GM21825 (cell line): ENCODE measurements around the gene C10orf71.

Experiments
- ATAC-seq: cut with Tn5 transposase; IDR thresholded peaks from one replicate; pipeline ENCODE4 v1.9.1; 2021; ENCODE audit warnings: mild to moderate bottlenecking, moderate library complexity; ENCODE audit not compliant: unreplicated experiment

C10orf71 gene, protein sequence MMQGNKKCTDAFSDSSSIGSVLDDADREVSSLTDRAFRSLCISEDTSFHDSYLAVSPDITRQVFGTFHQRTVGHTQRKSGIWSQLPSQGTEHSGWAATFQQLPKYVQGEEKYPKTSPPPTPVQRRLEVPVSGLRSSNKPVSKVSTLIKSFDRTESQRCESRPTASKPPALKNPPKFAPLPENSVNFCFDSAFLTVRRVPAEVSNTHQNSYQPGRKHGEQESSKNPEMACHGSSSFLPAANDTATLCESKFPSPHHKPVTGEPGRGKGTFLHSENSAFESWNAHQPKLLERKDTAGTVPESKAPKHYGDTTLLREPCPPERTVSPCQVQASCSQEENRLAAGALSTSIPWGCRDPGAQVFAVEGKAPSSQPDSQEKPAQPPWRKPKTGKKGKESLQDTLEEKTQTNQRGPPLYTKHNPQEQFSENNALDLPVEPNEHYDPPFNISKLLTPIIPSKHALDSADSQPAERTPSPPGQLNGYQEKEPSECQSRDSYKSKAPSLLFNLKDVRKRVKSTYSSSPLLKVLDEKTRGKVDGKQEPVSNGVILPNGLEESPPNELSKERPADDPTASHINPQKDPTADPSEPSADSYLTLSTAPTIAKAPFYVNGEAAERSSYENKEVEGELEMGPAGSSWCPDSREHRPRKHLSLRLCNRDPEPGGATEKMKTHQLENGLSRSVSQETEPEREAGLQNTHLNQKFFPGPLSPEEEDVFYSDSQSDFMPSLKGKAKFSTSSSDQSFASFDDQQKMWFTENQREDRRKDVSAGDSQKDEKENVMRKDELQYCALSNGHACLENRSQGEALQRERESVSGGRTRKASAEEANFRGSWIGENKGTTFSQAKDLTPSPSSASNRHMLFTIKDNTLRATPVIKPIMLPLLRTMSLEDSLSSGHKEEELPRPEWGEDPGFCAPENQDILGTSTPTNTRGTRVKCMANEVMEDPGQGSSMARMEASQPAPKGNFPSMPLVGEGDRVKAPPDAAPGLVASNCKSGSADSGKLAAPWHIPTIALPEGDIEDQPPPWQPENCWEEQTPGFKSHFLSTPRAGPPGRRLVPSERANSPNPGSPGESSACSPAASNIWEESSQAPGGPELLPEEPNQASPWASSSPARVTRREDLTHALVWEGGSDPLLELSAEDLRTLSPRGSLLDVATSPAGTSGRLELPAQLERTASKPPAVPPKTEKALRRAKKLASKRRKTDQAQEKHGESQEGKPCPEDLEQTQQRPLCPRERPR (N-terminal part only)

DNA sequence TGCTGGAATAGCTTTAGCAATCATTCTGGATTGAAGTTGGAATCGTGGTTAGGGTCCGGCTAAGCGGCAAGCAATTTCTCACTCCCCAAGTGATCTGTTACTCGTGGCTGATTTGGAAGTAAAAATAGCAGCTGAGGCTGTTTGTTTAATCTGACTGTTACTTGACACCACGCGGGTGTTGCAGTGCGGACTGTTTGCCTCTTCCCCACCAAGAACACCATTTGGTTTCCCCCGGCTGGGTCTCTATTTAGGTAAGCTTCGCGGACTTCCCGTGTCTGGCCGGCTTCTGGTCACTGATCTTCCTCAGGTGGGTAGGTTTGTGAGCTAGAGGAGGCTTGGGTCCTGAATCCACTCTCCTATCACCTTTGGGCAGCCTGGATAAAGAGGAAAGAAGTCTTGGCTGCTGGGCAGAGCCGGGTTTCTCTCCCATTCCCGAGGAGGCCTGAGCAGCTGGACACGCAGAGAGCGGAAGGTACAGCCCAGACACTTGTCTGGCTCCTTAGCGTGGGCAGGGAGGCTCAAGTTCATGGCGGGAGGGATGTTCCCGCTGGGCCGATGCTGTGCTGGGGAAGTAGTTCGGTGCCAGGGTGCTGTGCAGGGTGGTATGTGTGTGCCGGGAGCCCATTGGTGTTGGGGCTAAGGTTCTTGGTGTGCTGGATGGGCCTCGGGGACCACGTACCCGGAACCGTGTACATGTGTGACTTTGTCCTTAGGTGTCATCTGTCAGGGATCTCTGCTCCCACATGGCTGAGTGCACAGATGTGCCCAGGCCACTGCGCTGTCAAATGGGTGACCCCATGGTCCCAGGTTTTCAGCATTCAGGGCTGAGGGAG, at the start of gene C10orf71:
Gene C10orf71, plus strand, starts transcription at position 188 of the 833 bp plus-strand sequence. CDS start 23,376 bp downstream, outside the sequence.
- ATAC-seq = no peak

GRCh38 chr10:49252313-49253034, 46.5 kb upstream of the C10orf71 start:
- no peak for ATAC-seq

GRCh38 chr10:49253340-49253906, 45.5 kb upstream of the C10orf71 start:
- no peak for ATAC-seq

DNA sequence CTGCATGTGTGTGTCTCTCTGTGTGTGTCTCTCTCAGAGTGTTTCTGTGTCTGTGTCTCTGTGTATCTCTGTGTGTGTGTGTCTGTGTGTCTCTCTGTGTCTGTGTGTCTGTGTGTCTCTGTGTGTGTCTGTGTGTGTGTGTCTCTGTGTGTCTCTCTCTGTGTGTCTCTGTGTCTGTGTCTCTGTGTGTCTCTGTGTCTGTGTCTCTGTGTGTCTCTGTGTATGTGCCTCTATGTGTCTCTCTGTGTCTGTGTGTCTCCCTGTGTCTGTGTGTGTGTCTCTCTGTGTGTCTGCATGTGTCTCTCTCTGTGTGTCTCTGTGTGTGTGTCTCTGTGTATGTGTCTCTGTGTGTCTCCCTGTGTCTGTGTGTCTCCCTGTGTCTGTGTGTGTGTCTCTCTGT, 44.8 kb upstream of the C10orf71 start:
- no peak for ATAC-seq

DNA sequence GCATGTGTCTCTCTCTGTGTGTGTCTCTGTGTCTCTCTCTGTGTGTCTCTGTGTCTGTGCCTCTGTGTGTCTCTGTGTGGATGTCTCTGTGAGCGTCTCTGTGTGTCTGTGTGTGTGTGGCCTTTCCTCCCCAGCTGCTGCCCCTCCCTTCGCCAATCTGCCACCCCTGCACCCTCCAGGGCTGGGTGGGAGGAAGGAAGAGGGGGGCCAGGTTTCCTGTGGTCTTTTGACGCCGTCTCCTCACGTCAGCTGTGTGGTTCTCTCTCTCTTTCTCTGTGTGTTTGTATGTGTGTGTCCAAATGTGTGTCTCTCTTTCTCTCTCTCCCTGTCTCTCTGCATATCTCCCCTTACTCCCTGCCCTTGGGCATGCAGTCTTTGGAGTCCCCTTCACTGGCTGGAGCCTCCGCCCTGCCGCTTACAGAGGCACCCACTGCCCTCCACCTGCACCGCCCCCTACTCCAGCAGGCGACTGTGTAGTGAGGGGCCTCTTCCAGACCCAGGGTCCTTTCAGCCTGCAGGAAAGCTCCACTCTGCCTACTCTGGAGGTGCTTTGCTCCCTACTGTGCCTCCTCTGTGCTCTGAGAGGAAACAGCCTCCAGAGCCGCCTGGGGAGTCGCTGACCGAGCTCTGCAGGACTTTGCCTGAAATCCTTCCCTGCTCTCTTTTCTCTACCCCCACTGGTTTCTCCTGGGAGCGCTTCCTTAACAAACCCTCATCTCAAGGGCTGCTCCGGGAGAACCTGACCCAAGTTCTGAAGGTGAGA, 44.2 kb upstream of the C10orf71 start:
- no peak for ATAC-seq

GRCh38 chr10:49255883-49256282, 43.1 kb upstream of the C10orf71 start:
- ATAC-seq = no peak

DNA sequence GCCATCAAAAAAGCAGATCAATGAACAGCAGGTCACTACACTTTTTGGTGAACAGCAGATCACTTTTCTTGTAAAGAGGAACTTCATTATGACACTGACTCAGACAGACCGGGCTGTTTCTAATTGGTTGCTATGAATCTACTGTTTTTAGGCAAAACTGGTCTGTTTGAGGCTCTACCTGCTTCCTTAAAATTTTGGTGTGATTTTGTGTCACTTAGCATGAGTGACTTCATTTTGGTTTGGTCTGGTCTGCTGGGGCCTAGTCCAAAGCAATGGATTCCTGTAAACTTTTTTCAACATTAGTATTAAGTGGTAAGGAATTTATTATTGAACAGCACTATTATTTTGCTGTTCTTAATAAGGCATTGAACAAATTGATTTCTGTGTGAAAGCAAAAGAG, 41.8 kb upstream of the C10orf71 start:
- ATAC-seq = no peak

- ATAC-seq = no peak
Measured at GRCh38 chr10:49257626-49258349, 41.2 kb upstream of the C10orf71 start.

GRCh38 chr10:49258350-49258683, 40.7 kb upstream of the C10orf71 start:
- ATAC-seq = no peak

- no peak for ATAC-seq
Measured at GRCh38 chr10:49260644-49261296, 38.2 kb upstream of the C10orf71 start.

- no peak for ATAC-seq
Measured at GRCh38 chr10:49263591-49263990, 35.4 kb upstream of the C10orf71 start.

DNA sequence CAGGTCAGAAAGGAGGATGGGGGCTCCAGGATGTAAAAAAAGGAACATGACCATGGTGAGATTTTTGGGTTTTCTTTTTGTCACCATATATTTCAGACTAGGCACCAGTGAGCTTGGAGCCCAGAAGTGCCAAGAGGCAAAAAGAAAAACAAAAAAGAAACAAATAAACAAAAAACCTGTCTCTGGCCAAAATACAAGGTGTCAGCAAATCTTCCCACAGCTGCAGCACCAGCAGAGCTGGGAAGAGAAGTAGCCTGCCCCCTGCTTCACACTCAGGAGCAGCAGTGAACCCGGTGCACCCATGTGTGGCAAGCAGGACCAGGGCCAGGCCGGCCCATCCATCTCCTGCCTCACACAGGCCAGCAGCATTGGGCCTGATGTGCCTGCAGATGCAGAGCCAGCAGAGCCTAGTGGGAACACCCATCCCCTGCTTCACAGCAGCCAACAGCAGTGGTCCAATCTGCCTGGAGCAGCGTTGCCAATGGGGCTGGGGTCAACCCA, 34.7 kb upstream of the C10orf71 start:
- ATAC-seq = no peak

GRCh38 chr10:49265885-49266284, 33.1 kb upstream of the C10orf71 start:
- no peak for ATAC-seq

DNA sequence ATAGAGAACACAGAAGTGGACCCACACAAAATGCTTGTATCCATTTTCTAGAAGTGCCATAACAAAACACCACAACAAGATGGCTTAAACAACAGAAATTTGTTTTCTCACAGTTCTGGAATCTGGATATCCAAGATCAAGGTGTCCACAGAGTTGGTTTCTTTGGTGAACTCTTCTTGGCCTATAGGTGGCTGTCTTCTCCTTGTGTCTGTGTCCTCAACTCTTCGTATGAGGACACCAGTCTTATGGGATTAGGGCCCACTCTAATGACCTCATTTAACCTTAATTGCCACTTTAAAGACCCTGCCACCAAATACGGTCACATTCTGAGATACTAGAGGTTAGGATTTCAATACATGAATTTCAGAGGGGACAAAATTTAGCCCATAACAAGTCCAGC, 30.8 kb upstream of the C10orf71 start:
- no peak for ATAC-seq

- ATAC-seq = no peak
Measured at GRCh38 chr10:49269523-49269922, 29.4 kb upstream of the C10orf71 start.

- ATAC-seq = no peak
Measured at GRCh38 chr10:49270565-49270964, 28.4 kb upstream of the C10orf71 start.

DNA sequence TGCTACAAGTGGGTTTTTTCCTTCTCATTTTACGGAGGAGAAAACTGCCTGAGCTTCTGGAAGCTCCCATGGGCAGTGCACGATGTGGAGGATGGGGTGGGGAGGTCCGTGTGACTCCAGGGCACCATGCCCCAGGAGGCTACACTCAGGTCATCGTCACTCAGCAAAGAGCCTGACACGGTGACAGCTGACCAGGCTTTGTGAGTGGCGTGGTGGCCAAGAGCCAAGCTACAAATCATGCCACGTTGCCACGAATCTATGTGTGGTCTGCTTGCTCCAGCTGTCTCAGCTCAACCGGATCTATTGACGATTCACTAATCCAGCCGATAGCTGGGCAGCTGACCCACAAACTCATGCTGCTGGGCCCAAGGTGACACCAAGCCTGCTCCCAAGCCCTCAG, 27.6 kb upstream of the C10orf71 start:
- no peak for ATAC-seq
